PC-3 (cell line): ENCODE measurements around the gene CYB5D1. TPM values are rescaled to one million over a fixed set of nuclear protein-coding genes. Genes with fewer than 3 reads are reported as not detected.
A peak's percentile ranks its signal among the peaks of the same experiment; 100 is the strongest.

Experiments
- ATAC-seq: fragments of 200-7000 bp; cut with Tn5 transposase; 2 replicates; pipeline ENCODE4 v1.9.1; 2020; ENCODE audit warnings: mild to moderate bottlenecking, moderate library complexity
- BruUV-seq: library from RNA; stranded (reverse); fragments of 400-500 nt; replicated peaks from 2 replicates; lab custom pipeline; 2021; lab: Mats Ljungman, UMichigan
- CTCF ChIA-PET: fragments of 300-600 bp; sonication (Branson Sonifier 250); formaldehyde crosslinking; loops from one replicate; lab custom pipeline; 2022; ENCODE audit warnings: antibody characterized with exemption; lab: Charles Lee
- POLR2A ChIA-PET: fragments of 300-600 bp; sonication (Branson Sonifier 250); formaldehyde crosslinking; loops from one replicate; lab custom pipeline; 2022; ENCODE audit warnings: antibody characterized with exemption; ENCODE audit not compliant: unreplicated experiment; lab: Charles Lee
- DNase-seq: peaks from one replicate; pipeline ENCODE4 v3.0.0-alpha.2; 2015
- H2AFZ ChIP-seq: fragments of 300-600 bp; sonication (generic); 2 replicates; pipeline ENCODE4 v1.6.0; 2016; ENCODE audit warnings: antibody characterized with exemption, low read length
- H3F3A ChIP-seq: fragments of 300-600 bp; sonication (generic); one replicate; pipeline ENCODE4 v1.6.0; 2017; ENCODE audit warnings: antibody characterized with exemption, low read length, control low read depth, mild to moderate bottlenecking; ENCODE audit not compliant: unreplicated experiment
- H3K27ac ChIP-seq: fragments of 300-600 bp; sonication (generic); 2 replicates; pipeline ENCODE4 v1.5.1; 2016; ENCODE audit warnings: mild to moderate bottlenecking, low read length
- H3K27me3 ChIP-seq: fragments of 300-600 bp; sonication (generic); 2 replicates; pipeline ENCODE4 v1.6.1; 2016; ENCODE audit warnings: low read length, mixed read lengths
- H3K36me3 ChIP-seq: fragments of 300-600 bp; sonication (generic); 2 replicates; pipeline ENCODE4 v1.6.1; 2016; ENCODE audit warnings: low read depth, mixed run types, low read length, mixed read lengths
- H3K4me1 ChIP-seq: fragments of 300-600 bp; sonication (generic); 2 replicates; pipeline ENCODE4 v1.5.1; 2016; ENCODE audit warnings: low read length; ENCODE audit not compliant: insufficient read depth
- H3K4me2 ChIP-seq: fragments of 300-600 bp; sonication (generic); 2 replicates; pipeline ENCODE4 v1.6.0; 2016; ENCODE audit warnings: low read length
- H3K4me3 ChIP-seq: fragments of 300-600 bp; sonication (generic); 2 replicates; pipeline ENCODE4 v1.5.1; 2016; ENCODE audit warnings: mild to moderate bottlenecking, low read length, mixed read lengths
- H3K79me2 ChIP-seq: fragments of 300-600 bp; sonication (generic); 2 replicates; pipeline ENCODE4 v1.6.1; 2017; ENCODE audit warnings: low read length, mixed read lengths
- H3K9ac ChIP-seq: fragments of 300-600 bp; sonication (generic); 2 replicates; pipeline ENCODE4 v1.6.0; 2016; ENCODE audit warnings: mild to moderate bottlenecking, low read length
- H3K9me2 ChIP-seq: fragments of 300-600 bp; sonication (generic); replicated peaks from 2 replicates; pipeline ENCODE4 v1.6.1; 2016; ENCODE audit warnings: mixed run types, low read length, mixed read lengths
- H3K9me3 ChIP-seq: fragments of 300-600 bp; sonication (generic); 2 replicates; pipeline ENCODE4 v1.6.1; 2016; ENCODE audit warnings: low read length, mixed read lengths
- H4K20me1 ChIP-seq: fragments of 300-600 bp; sonication (generic); 2 replicates; pipeline ENCODE4 v1.6.1; 2016; ENCODE audit warnings: low read length, mixed read lengths
- CTCF ChIP-seq: fragments of 300-600 bp; sonication (generic); conservative IDR thresholded peaks from 2 replicates; pipeline ENCODE4 v1.5.1; 2017; ENCODE audit warnings: antibody characterized with exemption, low read depth, mild to moderate bottlenecking, low read length
- EZH2 ChIP-seq: fragments of 300-600 bp; sonication (generic); IDR thresholded peaks from one replicate; pipeline ENCODE4 v1.6.1; 2017; ENCODE audit warnings: antibody characterized with exemption, mild to moderate bottlenecking, low read length; ENCODE audit not compliant: unreplicated experiment
- EZH2phosphoT487 ChIP-seq: fragments of 300-600 bp; sonication (generic); IDR thresholded peaks from 2 replicates; pipeline ENCODE4 v1.6.1; 2018; ENCODE audit warnings: mild to moderate bottlenecking, antibody characterized with exemption, low read length, borderline replicate concordance
- intact Hi-C: fragments of 100-400 bp; cut with micrococcal nuclease; formaldehyde crosslinking; loops from 2 replicates; pipeline ENCODE4 v1.9.0; 2023
- total RNA-seq: library from RNA; depleted of rRNA; stranded (reverse); fragments of >200 nt; gene quantifications from 2 replicates; pipeline ENCODE4 v1.2.3, GENCODE V29; 2014

CYB5D1 gene
- total RNA-seq, 1 experiment from 2014 or later, result 23.1 TPM

DNA sequence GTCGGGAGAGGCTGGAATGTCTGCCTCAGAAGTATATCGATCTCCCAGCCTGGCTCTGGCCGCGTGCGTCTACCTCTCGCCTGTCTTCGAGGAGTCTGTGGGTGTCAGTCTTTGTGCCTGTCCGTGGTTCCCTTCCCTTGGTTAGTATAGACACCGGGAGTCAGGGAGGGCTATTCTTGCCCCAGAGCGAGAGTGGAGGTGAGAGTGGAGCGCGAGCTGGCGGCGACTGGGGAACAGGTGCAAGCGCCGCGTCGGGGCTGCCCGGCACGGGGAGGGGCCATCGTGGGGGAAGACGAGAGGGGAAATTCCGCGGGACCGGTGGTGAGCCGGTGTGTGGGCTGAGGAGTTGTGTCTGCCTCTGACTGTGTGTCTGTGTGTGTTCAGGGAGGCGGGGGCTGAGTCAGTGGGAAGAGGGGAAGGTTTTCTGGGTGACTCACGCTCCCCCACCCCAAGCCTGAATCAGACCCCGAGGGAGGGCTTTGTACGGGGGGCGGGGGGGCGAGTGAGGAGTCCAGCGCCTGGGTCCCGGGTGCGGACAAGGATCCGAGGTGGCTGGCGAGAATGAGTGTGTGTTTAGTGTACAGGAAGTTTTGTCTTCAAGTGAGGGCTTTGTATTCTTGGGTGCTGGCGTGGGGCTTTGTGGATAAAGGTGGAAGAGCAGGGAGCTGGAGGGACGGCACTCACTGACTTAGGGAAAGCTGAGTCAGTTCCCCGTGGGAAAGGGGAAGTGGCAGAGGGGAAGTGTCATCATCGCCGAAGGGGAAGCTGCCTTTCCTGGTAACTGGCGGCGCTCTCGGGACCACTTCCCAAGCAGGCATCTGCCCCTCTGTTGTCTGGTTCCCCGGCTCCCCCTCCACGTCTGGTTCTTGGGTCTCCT, 15.2 kb upstream of the CYB5D1 start:
- H3F3A ChIP-seq, result no peaks in the 10 kb centered on the region
- TF ChIP-seq EZH2phosphoT487 (no peak), EZH2 (no peak), CTCF (no peak)
- H4K20me1 ChIP-seq, result no peaks in the 10 kb centered on the region
- peak overlapping the region; percentile 100 for H3K9ac ChIP-seq
- peak overlapping the region; percentile 84 for H3K4me3 ChIP-seq
- no peaks in the 10 kb centered on the region for H3K27me3 ChIP-seq
- peak overlapping the region; percentile 88 for H3K4me2 ChIP-seq
- ATAC-seq (peak; percentile 31), DNase-seq (peak; percentile 83)
- no peaks in the 10 kb centered on the region for H3K9me3 ChIP-seq
- ChIA-PET POLR2A (no interaction called here), CTCF (interaction anchor here (0.6 kb wide), 1 partner anchor 61 kb away, joined by 3 read pairs; no protein-coding TSS in a partner anchor)
- BruUV-seq, result no TSS peak
- H3K9me2 ChIP-seq, result no peaks in the 10 kb centered on the region
- no peak overlapping the region for H2AFZ ChIP-seq
- H3K4me1 ChIP-seq, result peaks cover 31% of the 10 kb centered on the region
- peak overlapping the region; percentile 98 for H3K27ac ChIP-seq
- intact Hi-C loops, result loop anchor here (2.0 to 5.0 kb wide), 2 partner anchors 14 to 100 kb away; partner anchors contain the start of gene NAA38
- peaks cover 43% of the 10 kb centered on the region for H3K79me2 ChIP-seq
- H3K36me3 ChIP-seq, result no peaks in the 10 kb centered on the region; the same call in 1 of the 2 replicates

- Histone ChIP-seq H3K27ac (peak overlapping the region; percentile 98), H3K9me3 (no peaks in the 10 kb centered on the region), H3K79me2 (peaks cover 43% of the 10 kb centered on the region), H4K20me1 (no peaks in the 10 kb centered on the region), H3K9me2 (no peaks in the 10 kb centered on the region), H3K4me1 (peaks cover 29% of the 10 kb centered on the region), H3K36me3 (no peaks in the 10 kb centered on the region; the same call in 1 of the 2 replicates), H3K4me3 (peak overlapping the region; percentile 84), H2AFZ (no peak overlapping the region), H3K4me2 (peak overlapping the region; percentile 88), H3K9ac (peak overlapping the region; percentile 100), H3F3A (no peaks in the 10 kb centered on the region), H3K27me3 (no peaks in the 10 kb centered on the region)
- ATAC-seq (no peak), DNase-seq (no peak)
- ChIA-PET POLR2A (no interaction called here), CTCF (interaction anchor here (0.6 kb wide), 1 partner anchor 61 kb away, joined by 3 read pairs; no protein-coding TSS in a partner anchor)
- intact Hi-C loops, result loop anchor here (2.0 to 5.0 kb wide), 2 partner anchors 14 to 101 kb away; partner anchors contain the start of gene NAA38
- TF ChIP-seq EZH2 (no peak), EZH2phosphoT487 (no peak)
- TSS peak; percentile 85 for BruUV-seq
Observed at GRCh38 chr17:7843257-7843535, 14.6 kb upstream of the CYB5D1 start.

DNA sequence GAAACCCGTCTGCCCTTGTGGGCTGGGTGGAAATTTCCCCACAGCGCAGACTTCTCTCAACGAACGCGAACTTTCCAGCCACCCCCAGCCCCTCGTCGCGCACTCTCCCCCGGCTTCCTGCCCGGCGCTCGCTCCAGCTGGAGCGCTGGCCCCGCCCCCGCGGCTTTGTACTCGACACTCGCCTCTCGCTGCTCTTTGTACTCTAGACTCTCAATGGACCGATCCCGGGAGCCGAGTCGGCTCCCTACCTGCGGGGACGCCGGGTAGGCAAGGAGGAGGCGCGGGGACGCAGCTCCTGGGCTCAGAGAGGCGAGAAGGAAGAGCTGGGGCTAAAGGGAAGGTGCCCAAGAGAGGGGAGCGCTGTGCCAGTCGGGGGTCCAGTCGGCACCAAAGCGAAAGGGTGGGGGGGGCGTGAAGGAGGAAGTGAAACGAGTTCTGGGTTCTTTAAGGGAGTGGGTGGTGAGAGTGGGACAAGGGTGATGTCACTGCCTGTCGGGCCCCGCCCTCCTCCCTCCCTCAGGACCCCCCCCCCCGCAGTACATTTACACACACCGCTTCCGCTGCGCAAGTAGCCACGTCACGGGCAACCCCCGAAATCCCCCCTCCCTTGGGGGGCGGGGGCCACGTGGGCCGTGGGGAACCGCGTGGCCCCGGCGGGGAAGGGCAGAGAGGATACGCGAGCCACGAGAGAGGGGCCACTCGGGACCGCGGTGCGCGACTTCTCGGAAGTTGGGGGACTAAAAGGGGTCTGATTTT, 14.1 kb upstream of the CYB5D1 start:
- ChIA-PET POLR2A (no interaction called here), CTCF (interaction anchor here (0.6 kb wide), 1 partner anchor 62 kb away, joined by 3 read pairs; no protein-coding TSS in a partner anchor)
- Histone ChIP-seq H3K4me1 (peaks cover 26% of the 10 kb centered on the region), H3K27me3 (no peaks in the 10 kb centered on the region), H4K20me1 (no peaks in the 10 kb centered on the region), H3K4me3 (peak overlapping the region; percentile 84), H3K9me2 (no peaks in the 10 kb centered on the region), H3F3A (no peaks in the 10 kb centered on the region), H3K27ac (peak overlapping the region; percentile 98), H3K9ac (peak overlapping the region; percentile 100), H2AFZ (no peak overlapping the region), H3K4me2 (peak overlapping the region; percentile 88), H3K36me3 (no peaks in the 10 kb centered on the region; the same call in 1 of the 2 replicates), H3K79me2 (peaks cover 40% of the 10 kb centered on the region), H3K9me3 (no peaks in the 10 kb centered on the region)
- peak; percentile 21 for ATAC-seq
- no peak for TF ChIP-seq EZH2
- no peak for TF ChIP-seq CTCF
- TF ChIP-seq EZH2phosphoT487, result no peak
- intact Hi-C loops, result loop anchor here (2.0 to 5.0 kb wide), 2 partner anchors 13 to 101 kb away; partner anchors contain the start of gene NAA38
- TSS peak; percentile 68 for BruUV-seq
- peak; percentile 72 for DNase-seq
